ENCODE data around the gene DGKB.
A peak's percentile ranks its signal among the peaks of the same experiment; 100 is the strongest.

Gene DGKB

GRCh38 chr7:14752301-14752700 lies 150.2 kb downstream of the DGKB start:
- no peak for DNase-seq

GRCh38 chr7:14751461-14751860 lies 151.1 kb downstream of the DGKB start:
- DNase-seq: no peak

GRCh38 chr7:14748461-14748860 lies 154.1 kb downstream of the DGKB start:
- no peak for DNase-seq

- no peak for DNase-seq
These were observed 154.8 kb downstream of the DGKB start for GRCh38 chr7:14747701-14748100.

- no peak for DNase-seq
These were observed 157.5 kb downstream of the DGKB start for GRCh38 chr7:14745076-14745475.

- DNase-seq: no peak
These were observed 161.9 kb downstream of the DGKB start for GRCh38 chr7:14740606-14741005.

DNA sequence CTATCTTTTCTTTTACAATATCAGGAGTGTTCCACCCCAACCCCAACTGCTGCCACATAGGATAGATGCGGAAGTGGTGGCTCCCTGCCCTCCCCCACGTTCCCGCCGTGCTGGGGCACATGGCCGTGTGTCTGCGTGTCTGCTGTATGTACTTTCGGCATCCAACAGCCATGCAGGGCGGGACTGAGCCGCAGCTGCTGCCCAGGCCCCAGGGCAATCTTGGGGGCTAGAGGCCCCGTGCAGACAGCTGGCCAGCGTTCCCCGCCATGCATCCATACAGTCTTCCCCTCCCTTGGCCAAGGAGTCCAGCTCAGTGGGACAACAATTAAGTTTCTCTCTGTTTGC lies 162.7 kb downstream of the DGKB start:
- no peak for DNase-seq

GRCh38 chr7:14739168-14739840 lies 163.2 kb downstream of the DGKB start:
- no peak for DNase-seq

DNA sequence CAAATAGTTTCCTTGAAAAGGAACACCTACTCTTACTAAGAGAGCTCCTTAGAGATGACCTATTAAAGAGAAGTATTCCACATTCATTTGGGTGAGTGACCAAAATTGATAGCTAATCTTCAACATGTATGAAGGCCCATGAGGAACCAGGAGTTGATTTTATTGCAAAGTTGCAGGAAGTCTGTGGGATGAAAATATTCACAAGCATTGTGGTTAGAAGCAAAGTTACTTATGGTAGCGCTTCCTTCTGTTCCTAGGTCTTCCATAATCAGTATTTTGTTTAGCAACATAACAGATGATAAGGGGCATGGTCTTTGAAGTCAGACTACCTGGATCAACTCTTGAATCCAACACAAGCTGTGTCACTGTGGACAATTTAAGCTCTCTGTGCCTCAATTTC lies 164.5 kb downstream of the DGKB start:
- no peak for DNase-seq

GRCh38 chr7:14734839-14735321 lies 167.7 kb downstream of the DGKB start:
- no peak for DNase-seq

DNA sequence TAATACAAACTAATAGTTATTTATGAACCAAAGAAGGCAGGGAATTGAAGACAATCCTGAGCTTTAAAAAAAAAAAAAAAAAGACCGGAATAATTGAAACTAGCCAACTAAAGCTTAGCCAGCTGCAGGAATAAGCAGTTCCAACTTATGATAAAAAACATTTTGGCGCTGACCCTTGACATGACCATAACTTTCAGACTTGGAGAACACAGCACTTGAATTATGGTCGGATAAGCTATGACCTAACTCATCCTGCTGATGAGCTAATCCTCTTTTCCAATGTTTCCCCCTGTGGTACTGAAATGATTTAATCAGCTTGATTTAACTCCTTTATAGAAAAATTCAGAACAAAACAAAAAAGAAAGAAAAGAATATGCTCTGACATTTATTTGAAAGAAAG lies 181.8 kb downstream of the DGKB start:
- no peak for DNase-seq

- no peak for DNase-seq
These were observed 184.7 kb downstream of the DGKB start for GRCh38 chr7:14717816-14718215.

- no peak for DNase-seq
These were observed 185.4 kb downstream of the DGKB start for GRCh38 chr7:14717169-14717568.

DNA sequence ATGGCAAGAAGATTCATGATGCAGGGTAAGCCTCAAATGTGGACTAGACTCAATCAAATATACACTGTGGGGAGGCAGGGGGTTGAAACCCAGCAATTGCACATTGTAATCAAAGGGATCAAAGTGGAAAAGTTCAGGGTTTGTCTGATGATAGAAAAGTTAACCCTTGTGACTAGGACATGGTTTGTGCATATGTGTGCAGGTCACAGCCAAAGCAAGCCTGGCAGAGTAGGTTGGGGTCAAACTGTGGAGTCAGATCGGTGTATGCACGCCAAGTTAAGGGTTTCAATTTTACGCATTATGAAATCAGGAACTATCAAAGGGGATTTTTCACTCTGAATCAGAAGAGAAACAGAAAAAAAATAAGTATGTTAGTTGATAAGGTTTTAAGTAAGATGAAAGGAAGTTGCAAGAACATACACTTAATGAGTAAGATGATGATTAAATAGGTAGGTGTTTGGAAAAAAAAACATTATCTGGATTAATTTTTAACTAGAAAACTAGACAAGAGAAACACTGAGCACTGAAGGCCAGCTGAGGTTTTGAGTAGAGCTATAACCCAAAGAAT lies 188.3 kb downstream of the DGKB start:
- no peak for DNase-seq

DNA sequence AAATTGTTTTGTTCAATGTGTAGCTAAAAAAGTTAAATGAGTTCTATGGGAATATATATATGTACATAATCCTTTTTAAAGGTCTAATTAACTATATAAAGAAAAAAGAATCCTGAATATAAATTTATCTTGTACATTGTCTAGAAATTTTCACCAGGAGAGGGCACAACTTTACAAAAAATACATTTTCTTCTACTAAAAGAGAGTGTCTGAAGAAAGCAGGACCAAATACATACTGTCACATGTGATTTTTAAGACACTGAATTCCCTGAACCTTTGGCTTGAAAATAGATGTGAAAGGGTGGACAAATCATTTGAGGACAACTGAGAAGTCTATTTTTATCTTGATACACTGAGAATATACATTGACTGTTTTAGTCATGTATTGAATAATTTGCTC lies 204.3 kb downstream of the DGKB start:
- no peak for DNase-seq

DNA sequence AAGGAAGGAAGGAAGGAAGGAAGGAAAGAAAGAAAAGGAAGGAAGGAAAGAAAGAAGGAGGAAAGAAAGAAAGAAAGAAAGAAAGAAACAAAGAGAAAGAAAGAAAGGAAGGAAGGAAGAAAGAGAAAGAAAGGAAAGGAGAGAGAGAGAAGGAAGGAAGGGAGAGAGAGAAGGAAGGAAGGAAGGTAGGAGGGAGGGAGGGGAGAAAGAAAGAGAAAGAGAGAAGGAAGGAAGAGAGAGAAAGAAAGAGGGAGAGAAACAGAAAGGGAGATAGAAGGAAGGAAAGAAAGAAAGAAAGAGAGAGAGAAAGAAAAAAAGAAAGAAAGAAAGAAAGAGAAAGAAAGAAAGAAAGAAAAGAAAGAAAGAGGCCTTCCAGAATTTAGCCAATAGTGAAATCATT lies 204.9 kb downstream of the DGKB start:
- no peak for DNase-seq

DNA sequence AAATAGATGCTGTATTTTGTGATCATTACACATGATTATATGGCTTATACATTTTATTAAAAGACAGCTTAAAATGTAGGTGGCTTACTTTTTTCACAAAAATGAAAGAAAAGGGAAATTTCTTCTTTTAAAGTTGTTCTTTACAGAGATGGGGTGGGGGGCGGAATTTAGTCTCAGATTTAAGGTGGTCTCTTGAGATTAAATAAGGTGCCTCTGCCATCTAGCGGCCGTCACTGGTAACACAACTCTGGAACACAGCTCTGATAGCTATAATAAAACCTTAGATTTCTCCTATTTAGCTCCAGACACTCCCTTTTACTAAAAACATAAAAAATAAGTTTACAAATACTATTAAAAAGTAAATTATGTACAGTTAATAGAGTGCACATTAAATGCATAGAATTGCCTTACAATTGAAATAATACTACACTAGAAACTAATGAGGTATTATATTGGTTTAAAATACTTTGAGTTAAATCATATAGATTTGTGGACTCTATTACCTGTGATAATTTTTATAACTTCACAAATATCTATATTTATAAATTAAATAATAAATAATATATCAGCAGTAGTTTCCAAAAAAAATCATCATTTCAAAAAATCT lies 210.9 kb downstream of the DGKB start:
- DNase-seq: peak; percentile 37

- DNase-seq: no peak
These were observed 211.5 kb downstream of the DGKB start for GRCh38 chr7:14691034-14691433.

GRCh38 chr7:14690486-14690885 lies 212.1 kb downstream of the DGKB start:
- no peak for DNase-seq

DNA sequence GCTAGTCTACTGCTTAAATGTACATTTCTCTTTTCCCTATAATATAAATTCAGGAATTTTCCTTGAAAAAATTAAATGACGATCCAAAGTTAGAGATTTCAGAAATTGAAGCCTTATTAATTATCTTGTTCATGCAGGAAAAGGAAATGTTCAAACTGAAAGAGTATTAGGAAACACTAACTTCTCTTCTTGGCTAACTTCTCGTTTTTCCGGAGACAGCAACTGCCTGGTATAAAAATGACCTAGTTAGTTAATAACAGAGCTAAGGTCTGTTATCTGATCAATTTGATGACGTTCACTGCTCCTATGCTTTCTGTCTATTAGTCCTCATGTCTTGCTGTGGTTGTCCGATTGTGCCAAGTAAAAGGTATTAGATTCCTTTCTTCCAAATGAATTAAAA lies 212.5 kb downstream of the DGKB start:
- DNase-seq: no peak

DNA sequence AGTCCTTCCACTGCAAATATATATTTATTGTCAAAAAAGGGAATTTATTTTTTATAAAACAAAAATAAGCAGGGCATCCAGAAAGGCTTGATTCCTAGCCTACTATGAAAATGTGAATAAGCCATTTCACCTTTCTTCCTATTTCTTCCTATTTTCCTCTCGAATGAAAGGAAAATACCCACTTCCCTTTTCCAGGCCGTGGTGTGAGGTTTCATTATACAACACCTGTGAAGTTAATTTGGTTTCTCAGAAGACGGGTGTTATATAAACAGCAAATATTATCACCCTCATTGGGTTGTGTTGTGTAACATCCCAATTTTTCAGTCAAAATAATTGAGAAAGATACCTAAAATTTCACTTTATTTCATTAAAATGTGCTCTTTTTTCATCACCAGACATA lies 214.3 kb downstream of the DGKB start:
- no peak for DNase-seq

GRCh38 chr7:14687777-14688176 lies 214.8 kb downstream of the DGKB start:
- DNase-seq: no peak

DNA sequence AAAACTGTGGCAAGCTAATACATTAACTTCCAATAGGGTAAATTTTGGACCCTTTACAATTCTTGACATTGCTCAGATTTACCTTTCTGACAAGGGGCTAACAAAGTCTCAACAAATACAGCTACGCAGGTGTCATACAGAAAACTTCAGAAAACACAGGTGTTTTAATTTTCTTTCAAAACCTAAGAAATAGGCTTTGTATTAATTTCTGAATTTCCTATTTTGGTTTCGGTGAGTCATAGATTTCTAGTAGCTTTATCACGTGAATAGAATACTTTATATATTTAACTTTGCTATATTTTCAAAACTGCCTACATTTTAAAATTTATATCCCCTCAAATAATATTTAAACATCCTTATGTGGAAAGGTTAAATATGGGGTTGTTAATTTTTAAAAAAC lies 215.3 kb downstream of the DGKB start:
- DNase-seq: no peak

DNA sequence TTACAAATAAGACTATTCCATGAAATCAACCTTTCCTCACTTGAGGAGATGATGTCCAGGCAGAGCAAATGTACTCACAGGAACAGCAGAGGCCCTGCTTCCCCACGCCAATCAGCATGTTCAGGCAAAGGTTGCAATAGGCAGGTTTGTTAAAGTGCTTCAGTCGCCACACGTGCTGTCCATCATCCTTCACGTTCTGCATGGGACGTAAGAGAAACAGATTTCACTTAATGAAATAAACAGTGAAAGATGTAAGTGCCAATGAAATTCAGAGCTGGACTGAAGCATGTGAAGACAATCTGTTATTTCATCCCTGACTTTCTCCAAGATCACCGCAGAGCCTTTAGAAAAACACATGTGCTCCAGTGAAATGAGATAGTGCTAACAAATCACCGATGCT lies 217.4 kb downstream of the DGKB start:
- DNase-seq: no peak
